Stimulated activated naive CD4-positive, alpha-beta T cell treated with Interleukin-2 at 50 U/mL for 16 hours (primary cell): Measurements from ENCODE around the gene RPS15.

Experiments
- DNase-seq: peaks from one replicate; lab custom pipeline; 2025; lab: John Stamatoyannopoulos, UW

The RPS15 gene

GRCh38 chr19:1453525-1454364 lies 15.5 kb downstream of the RPS15 start:
- DNase-seq = no peak

- DNase-seq = no peak
Observed at GRCh38 chr19:1455002-1455335, 16.8 kb downstream of the RPS15 start.

- peak; percentile 35 for DNase-seq
Observed at GRCh38 chr19:1455336-1456120, 17.3 kb downstream of the RPS15 start.

DNA sequence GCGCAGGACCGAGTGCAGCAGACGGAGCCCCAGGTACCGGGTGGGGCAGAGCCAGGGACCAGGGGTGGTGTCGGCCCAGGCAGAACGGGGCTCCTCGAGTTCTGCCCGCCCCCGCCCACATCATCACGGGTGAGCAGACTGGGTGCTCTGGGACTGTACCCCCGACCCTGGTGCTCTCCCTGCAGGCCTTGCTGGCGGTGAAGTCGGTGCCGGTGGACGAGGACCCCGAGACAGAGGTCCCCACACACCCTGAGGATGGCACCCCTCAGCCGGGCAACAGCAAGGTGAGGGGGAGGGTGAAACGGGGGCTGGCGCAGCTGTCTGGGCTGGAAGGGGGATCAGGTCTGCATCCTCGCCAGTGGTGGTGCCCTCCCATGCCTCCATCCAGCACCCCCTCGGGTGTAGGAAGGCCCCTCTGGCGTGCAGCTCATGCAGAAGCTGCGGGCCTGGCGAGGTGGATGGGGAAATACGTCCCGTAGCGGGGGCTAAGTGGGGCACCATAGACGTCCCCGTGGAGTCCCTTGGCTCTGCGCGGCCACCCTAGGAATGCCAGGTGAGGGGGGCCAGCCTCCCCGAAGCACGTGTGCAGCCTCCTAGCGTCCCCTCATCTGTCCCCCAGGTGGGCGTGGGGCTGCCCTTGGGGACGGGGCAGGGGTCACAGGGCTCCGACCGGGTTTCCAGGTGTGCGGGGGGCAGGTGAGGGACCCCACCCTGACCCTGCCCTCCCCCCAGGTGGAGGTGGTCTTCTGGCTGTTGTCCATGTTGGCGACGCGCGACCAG lies 18.1 kb downstream of the RPS15 start:
- no peak for DNase-seq

DNA sequence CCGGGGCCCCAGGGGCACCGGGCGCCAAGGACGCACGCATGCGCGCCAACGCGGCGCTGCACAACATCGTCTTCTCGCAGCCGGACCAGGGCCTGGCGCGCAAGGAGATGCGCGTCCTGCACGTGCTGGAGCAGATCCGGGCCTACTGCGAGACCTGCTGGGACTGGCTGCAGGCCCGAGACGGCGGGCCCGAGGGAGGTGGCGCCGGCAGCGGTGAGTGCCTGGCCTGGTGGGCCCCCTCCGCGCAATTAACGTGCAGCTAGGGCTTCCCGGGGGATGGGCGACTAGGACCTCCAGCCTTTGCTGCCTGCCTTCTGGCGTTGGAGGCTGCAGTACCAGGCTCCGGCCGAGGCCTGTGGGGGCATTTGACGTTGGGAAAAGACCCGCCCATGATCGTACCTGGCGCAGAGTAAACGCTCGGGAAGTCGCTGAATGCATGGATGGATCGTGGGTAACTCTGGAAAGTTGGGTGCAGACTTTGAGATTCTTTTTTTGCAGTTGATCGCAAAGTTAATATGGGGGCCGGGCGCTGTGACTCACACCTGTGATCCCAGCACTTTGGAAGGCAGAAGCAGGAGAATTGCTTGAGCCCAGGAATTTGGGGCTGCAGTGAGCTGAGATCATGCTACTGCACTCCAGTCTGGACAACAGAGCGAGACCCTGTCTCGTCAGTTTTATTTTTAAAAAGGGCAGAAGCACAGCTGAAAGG lies 19.0 kb downstream of the RPS15 start:
- DNase-seq = no peak

GRCh38 chr19:1457892-1458291 lies 19.7 kb downstream of the RPS15 start:
- DNase-seq = no peak

DNA sequence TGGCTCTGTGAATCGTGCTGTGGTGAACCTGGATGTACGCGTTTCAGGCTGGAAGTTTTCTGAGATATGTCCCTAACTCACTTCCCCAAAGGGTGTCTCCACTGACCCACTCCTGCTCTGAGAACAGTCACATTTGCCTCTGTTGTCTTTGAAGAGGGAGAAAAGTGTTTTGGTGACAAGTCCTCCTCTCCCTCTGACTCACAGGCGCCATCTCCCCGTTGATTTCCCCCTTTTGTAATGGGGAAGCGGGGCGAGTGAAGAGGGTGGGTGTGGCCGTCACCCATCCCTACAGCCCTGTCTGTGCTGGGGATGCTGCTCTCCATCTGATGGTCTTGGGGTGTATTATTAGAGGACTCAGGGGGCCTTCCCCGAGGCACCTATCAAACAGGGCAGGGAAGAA lies 21.3 kb downstream of the RPS15 start:
- DNase-seq = no peak

GRCh38 chr19:1460033-1460995 lies 22.1 kb downstream of the RPS15 start:
- DNase-seq = no peak

GRCh38 chr19:1461862-1462261 lies 23.7 kb downstream of the RPS15 start:
- DNase-seq = no peak

GRCh38 chr19:1465191-1466016 lies 27.2 kb downstream of the RPS15 start:
- DNase-seq = peak; percentile 24

GRCh38 chr19:1466018-1466460 lies 27.8 kb downstream of the RPS15 start:
- no peak for DNase-seq

DNA sequence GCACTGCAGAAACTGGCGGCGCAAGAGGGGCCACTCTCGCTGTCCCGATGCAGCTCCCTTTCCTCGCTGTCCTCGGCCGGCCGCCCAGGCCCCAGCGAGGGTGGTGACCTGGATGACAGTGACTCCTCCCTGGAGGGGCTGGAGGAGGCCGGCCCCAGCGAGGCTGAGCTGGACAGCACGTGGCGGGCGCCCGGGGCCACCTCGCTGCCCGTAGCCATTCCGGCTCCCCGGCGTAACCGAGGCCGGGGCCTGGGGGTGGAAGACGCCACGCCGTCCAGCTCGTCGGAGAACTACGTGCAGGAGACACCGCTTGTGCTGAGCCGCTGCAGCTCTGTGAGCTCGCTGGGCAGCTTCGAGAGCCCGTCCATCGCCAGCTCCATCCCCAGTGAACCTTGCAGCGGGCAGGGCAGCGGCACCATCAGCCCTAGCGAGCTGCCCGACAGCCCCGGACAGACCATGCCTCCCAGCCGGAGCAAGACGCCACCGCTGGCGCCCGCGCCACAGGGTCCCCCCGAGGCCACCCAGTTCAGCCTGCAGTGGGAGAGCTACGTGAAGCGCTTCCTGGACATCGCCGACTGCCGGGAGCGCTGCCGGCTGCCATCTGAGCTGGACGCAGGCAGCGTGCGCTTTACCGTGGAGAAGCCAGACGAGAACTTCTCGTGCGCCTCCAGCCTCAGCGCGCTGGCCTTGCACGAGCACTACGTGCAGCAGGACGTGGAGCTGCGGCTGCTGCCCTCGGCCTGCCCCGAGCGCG lies 28.4 kb downstream of the RPS15 start:
- no peak for DNase-seq

GRCh38 chr19:1467215-1467489 lies 29.0 kb downstream of the RPS15 start:
- no peak for DNase-seq

DNA sequence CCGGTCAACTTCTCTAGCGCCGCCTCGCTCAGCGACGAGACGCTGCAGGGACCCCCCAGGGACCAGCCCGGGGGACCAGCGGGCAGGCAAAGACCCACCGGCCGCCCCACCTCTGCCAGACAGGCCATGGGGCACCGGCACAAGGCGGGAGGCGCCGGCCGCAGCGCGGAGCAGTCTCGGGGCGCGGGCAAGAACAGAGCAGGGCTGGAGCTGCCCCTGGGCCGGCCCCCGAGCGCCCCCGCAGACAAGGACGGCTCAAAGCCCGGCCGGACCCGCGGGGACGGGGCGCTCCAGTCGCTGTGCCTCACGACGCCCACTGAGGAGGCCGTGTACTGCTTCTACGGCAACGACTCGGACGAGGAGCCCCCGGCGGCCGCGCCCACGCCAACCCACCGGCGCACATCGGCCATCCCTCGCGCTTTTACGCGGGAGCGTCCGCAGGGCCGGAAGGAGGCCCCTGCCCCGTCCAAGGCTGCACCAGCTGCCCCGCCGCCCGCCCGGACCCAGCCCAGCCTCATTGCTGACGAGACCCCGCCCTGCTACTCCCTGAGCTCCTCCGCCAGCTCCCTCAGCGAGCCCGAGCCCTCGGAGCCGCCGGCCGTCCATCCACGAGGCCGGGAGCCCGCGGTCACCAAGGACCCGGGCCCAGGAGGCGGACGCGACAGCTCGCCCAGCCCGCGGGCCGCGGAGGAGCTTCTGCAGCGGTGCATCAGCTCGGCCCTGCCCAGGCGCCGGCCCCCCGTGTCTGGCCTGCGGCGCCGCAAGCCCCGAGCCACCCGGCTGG lies 29.5 kb downstream of the RPS15 start:
- DNase-seq = no peak

GRCh38 chr19:1468274-1468820 lies 30.2 kb downstream of the RPS15 start:
- no peak for DNase-seq

GRCh38 chr19:1468821-1469254 lies 30.6 kb downstream of the RPS15 start:
- peak; percentile 36 for DNase-seq

DNA sequence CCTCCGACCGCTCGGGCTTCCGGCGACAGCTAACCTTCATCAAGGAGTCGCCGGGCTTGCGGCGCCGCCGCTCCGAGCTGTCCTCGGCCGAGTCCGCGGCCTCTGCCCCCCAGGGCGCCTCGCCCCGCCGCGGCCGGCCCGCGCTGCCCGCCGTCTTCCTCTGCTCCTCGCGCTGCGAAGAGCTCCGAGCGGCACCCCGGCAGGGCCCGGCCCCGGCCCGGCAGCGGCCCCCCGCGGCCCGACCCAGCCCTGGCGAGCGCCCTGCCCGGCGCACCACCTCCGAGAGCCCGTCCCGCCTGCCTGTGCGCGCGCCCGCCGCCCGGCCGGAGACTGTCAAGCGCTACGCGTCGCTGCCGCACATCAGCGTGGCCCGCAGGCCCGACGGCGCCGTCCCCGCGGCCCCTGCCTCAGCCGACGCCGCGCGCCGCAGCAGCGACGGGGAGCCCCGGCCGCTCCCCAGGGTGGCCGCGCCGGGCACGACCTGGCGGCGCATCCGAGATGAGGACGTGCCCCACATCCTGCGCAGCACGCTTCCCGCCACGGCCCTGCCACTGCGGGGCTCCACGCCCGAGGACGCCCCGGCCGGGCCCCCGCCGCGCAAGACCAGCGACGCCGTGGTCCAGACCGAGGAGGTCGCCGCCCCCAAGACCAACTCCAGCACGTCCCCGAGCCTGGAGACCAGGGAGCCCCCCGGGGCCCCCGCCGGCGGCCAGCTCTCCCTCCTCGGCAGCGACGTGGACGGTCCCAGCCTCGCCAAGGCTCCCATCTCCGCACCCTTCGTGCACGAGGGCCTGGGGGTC lies 31.3 kb downstream of the RPS15 start:
- DNase-seq = peak; percentile 23

DNA sequence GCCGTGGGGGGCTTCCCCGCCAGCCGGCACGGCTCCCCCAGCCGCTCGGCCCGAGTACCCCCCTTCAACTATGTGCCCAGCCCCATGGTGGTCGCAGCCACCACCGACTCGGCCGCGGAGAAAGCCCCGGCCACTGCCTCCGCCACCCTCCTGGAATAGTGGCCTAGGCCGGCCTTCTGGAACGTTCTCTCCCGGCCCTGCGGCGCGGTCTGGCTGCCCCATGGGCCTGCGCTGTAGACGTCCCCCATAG lies 31.8 kb downstream of the RPS15 start:
- DNase-seq = no peak
